WTC11 (cell line): Measurements from ENCODE around the gene SEL1L. TPM values are rescaled to one million over a fixed set of nuclear protein-coding genes. Genes with fewer than 3 reads are reported as not detected.

ENCODE experiments used
- ATAC-seq: fragments of 200-7000 bp; cut with Tn5 transposase; 2 replicates; pipeline ENCODE4 v1.10.0; 2021; ENCODE audit warnings: mild to moderate bottlenecking, moderate library complexity
- CTCF ChIA-PET: fragments of 300-600 bp; sonication (Branson Sonifier 250); formaldehyde crosslinking; loops from one replicate; lab custom pipeline; 2021; ENCODE audit warnings: antibody characterized with exemption; lab: Charles Lee
- POLR2A ChIA-PET: fragments of 350-600 bp; sonication (Branson Sonifier 250); formaldehyde crosslinking; loops from one replicate; lab custom pipeline; 2021; ENCODE audit warnings: antibody characterized with exemption; lab: Charles Lee
- DNase-seq: peaks from one replicate; pipeline ENCODE4 v3.0.0; 2021; ENCODE audit warnings: low spot score
- H3K27ac Mint-ChIP-seq: 2 replicates; pipeline ENCODE4 v1.8.0; 2021; ENCODE audit warnings: mixed read lengths
- H3K27me3 Mint-ChIP-seq: 2 replicates; pipeline ENCODE4 v1.8.0; 2021; ENCODE audit warnings: low read depth, mild to moderate bottlenecking, moderate library complexity, mixed read lengths
- H3K36me3 Mint-ChIP-seq: 2 replicates; pipeline ENCODE4 v1.8.0; 2021; ENCODE audit warnings: mixed read lengths
- H3K4me1 Mint-ChIP-seq: 2 replicates; pipeline ENCODE4 v1.8.0; 2022; ENCODE audit warnings: mixed read lengths
- H3K4me3 Mint-ChIP-seq: 2 replicates; pipeline ENCODE4 v1.8.0; 2021; ENCODE audit warnings: mild to moderate bottlenecking, moderate library complexity, mixed read lengths
- H3K9me3 Mint-ChIP-seq: 2 replicates; pipeline ENCODE4 v1.8.0; 2021; ENCODE audit warnings: mixed read lengths
- ATF1 ChIP-seq: sonication (generic); formaldehyde crosslinking; IDR thresholded peaks from 2 replicates; pipeline ENCODE4 v1.8.1; 2023; ENCODE audit warnings: mild to moderate bottlenecking, moderate library complexity, missing genetic modification reagents
- ATF2 ChIP-seq: sonication (generic); formaldehyde crosslinking; IDR thresholded peaks from 2 replicates; pipeline ENCODE4 v1.8.1; 2022; ENCODE audit warnings: low read depth, missing genetic modification reagents, borderline replicate concordance
- CREM ChIP-seq: sonication (generic); formaldehyde crosslinking; IDR thresholded peaks from 2 replicates; pipeline ENCODE4 v1.8.1; 2022; ENCODE audit warnings: mild to moderate bottlenecking, missing genetic modification reagents, moderate library complexity
- E2F1 ChIP-seq: sonication (generic); formaldehyde crosslinking; IDR thresholded peaks from 2 replicates; pipeline ENCODE4 v1.8.0; 2022; ENCODE audit warnings: mild to moderate bottlenecking, missing genetic modification reagents
- ELF4 ChIP-seq: sonication (generic); formaldehyde crosslinking; IDR thresholded peaks from 2 replicates; pipeline ENCODE4 v1.8.1; 2022; ENCODE audit warnings: low read depth, mild to moderate bottlenecking, moderate library complexity, missing genetic modification reagents
- FOXK1 ChIP-seq: sonication (generic); formaldehyde crosslinking; IDR thresholded peaks from 2 replicates; pipeline ENCODE4 v1.8.0; 2022; ENCODE audit warnings: mild to moderate bottlenecking, moderate library complexity, missing genetic modification reagents
- GRHL2 ChIP-seq: fragments of 250-450 bp; sonication (Bioruptor Pico); IDR thresholded peaks from 2 replicates; pipeline ENCODE4 v1.8.0; 2022; ENCODE audit warnings: mild to moderate bottlenecking, moderate library complexity; ENCODE audit not compliant: insufficient replicate concordance, severe bottlenecking
- JUN ChIP-seq: sonication (generic); formaldehyde crosslinking; IDR thresholded peaks from 2 replicates; pipeline ENCODE4 v1.8.0; 2023; ENCODE audit warnings: mild to moderate bottlenecking, missing genetic modification reagents
- NR2C2 ChIP-seq: sonication (generic); formaldehyde crosslinking; IDR thresholded peaks from 2 replicates; pipeline ENCODE4 v1.8.0; 2022; ENCODE audit warnings: mild to moderate bottlenecking, missing genetic modification reagents
- SMAD3 ChIP-seq: sonication (generic); formaldehyde crosslinking; IDR thresholded peaks from 2 replicates; pipeline ENCODE4 v1.8.0; 2022; ENCODE audit warnings: missing genetic modification reagents, mild to moderate bottlenecking, borderline replicate concordance
- TCF7 ChIP-seq: sonication (generic); formaldehyde crosslinking; IDR thresholded peaks from 2 replicates; pipeline ENCODE4 v1.8.0; 2022; ENCODE audit warnings: mild to moderate bottlenecking, low read depth, missing genetic modification reagents, moderate library complexity
- USF1 ChIP-seq: sonication (generic); formaldehyde crosslinking; IDR thresholded peaks from 2 replicates; pipeline ENCODE4 v1.8.0; 2022; ENCODE audit warnings: mild to moderate bottlenecking, missing genetic modification reagents
- ZNF121 ChIP-seq: sonication (generic); formaldehyde crosslinking; IDR thresholded peaks from 2 replicates; pipeline ENCODE4 v1.8.0; 2023; ENCODE audit warnings: missing genetic modification reagents
- ZNF396 ChIP-seq: fragments of 250-450 bp; sonication (Bioruptor Pico); IDR thresholded peaks from 2 replicates; pipeline ENCODE4 v1.8.0; 2021; ENCODE audit warnings: mild to moderate bottlenecking, moderate library complexity, borderline replicate concordance
- total RNA-seq: library from RNA; stranded (reverse); gene quantifications from 3 replicates; pipeline ENCODE4 v1.2.3, GENCODE V29; 2021
- TF ChIP-seq, protein P1 (sequence below): fragments of 250-450 bp; sonication (Bioruptor Pico); IDR thresholded peaks from 2 replicates; pipeline ENCODE4 v1.8.0; 2021; ENCODE audit warnings: mild to moderate bottlenecking
- TF ChIP-seq, protein P2 (sequence below): fragments of 200-600 bp; IDR thresholded peaks from 2 replicates; pipeline ENCODE4 v1.8.0; 2022; ENCODE audit warnings: antibody characterized with exemption
- TF ChIP-seq, protein P3 (sequence below): sonication (generic); formaldehyde crosslinking; IDR thresholded peaks from 2 replicates; pipeline ENCODE4 v1.8.1; 2023; ENCODE audit warnings: mild to moderate bottlenecking, missing genetic modification reagents, moderate library complexity

SEL1L gene
- total RNA-seq, 1 experiment from 2014 or later: 29.1 TPM

DNA sequence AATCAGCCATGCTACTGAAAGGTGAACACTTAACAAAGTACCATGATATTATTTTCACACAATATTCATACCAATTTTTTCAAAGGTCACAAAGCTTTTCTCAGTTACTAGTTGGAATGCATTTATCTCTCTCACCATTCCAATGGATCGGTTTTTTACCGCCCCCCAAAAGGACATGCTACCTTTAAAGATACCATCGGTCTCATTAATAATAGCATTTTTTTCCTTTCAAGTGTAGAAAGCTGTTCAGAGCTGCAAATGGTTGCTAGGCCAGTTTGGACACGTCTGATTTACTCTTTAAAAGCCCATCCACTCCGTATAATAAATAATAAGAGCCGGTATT is 98.6 kb downstream of the SEL1L start (continued):
- no peak for TF ChIP-seq USF1
- TF ChIP-seq TCF7: no peak
- TF ChIP-seq, protein P1, sequence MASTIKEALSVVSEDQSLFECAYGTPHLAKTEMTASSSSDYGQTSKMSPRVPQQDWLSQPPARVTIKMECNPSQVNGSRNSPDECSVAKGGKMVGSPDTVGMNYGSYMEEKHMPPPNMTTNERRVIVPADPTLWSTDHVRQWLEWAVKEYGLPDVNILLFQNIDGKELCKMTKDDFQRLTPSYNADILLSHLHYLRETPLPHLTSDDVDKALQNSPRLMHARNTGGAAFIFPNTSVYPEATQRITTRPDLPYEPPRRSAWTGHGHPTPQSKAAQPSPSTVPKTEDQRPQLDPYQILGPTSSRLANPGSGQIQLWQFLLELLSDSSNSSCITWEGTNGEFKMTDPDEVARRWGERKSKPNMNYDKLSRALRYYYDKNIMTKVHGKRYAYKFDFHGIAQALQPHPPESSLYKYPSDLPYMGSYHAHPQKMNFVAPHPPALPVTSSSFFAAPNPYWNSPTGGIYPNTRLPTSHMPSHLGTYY (CRISPR knock-in tag): no peak
- no peak for TF ChIP-seq SMAD3 (CRISPR knock-in tag)
- TF ChIP-seq, protein P2, sequence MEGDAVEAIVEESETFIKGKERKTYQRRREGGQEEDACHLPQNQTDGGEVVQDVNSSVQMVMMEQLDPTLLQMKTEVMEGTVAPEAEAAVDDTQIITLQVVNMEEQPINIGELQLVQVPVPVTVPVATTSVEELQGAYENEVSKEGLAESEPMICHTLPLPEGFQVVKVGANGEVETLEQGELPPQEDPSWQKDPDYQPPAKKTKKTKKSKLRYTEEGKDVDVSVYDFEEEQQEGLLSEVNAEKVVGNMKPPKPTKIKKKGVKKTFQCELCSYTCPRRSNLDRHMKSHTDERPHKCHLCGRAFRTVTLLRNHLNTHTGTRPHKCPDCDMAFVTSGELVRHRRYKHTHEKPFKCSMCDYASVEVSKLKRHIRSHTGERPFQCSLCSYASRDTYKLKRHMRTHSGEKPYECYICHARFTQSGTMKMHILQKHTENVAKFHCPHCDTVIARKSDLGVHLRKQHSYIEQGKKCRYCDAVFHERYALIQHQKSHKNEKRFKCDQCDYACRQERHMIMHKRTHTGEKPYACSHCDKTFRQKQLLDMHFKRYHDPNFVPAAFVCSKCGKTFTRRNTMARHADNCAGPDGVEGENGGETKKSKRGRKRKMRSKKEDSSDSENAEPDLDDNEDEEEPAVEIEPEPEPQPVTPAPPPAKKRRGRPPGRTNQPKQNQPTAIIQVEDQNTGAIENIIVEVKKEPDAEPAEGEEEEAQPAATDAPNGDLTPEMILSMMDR: no peak
- TF ChIP-seq GRHL2 (CRISPR knock-in tag): no peak
- TF ChIP-seq ZNF396: no peak
- no peak for TF ChIP-seq JUN
- no peak for TF ChIP-seq NR2C2

DNA sequence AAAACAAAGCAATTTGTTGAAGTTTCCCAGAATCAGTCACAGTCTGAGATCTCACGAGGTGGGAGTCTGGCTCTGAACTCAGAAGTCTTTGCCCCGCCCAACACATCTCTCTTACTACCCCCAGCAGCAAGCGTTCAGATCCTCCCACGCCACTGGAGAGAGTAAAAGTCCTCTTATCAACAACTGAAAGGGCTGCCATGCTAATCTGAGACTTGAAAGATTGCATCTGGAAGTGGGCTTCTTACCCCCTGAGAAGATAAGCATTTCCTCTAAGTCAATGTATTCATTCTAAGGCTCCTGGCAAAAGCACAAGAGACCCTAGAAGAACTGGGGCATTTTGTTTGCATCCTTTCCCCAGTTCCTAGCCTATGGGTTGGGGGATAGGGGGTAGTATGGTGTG is 99.4 kb downstream of the SEL1L start:
- TF ChIP-seq E2F1 (CRISPR knock-in tag) (no peak), SMAD3 (CRISPR knock-in tag) (no peak), USF1 (no peak), FOXK1 (CRISPR knock-in tag) (no peak), ATF2 (CRISPR knock-in tag) (no peak), CREM (CRISPR knock-in tag) (no peak), ATF1 (CRISPR knock-in tag) (no peak), ELF4 (CRISPR knock-in tag) (no peak), ZNF121 (CRISPR knock-in tag) (no peak)
- TF ChIP-seq, protein P3, sequence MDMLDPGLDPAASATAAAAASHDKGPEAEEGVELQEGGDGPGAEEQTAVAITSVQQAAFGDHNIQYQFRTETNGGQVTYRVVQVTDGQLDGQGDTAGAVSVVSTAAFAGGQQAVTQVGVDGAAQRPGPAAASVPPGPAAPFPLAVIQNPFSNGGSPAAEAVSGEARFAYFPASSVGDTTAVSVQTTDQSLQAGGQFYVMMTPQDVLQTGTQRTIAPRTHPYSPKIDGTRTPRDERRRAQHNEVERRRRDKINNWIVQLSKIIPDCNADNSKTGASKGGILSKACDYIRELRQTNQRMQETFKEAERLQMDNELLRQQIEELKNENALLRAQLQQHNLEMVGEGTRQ (CRISPR knock-in tag): no peak
- ChIA-PET CTCF (interaction anchor here (6.6 kb wide), 1 partner anchor 163 kb away, joined by 43 read pairs; no protein-coding TSS in a partner anchor), POLR2A (interaction anchor here (0.9 to 1.1 kb wide), 2 partner anchors 213 to 215 kb away, joined by 3 to 5 read pairs; partner anchors contain the start of gene GTF2A1)
- DNase-seq: no peak
- no peaks in the 10 kb centered on the region for H3K9me3 Mint-ChIP-seq
- H3K4me1 Mint-ChIP-seq: peaks cover 53% of the 10 kb centered on the region
- H3K27ac Mint-ChIP-seq: peak overlapping the region; percentile 81
- peak; percentile 11 for ATAC-seq
- no peaks in the 10 kb centered on the region; the same call in 1 of the 2 replicates for H3K36me3 Mint-ChIP-seq
- peak overlapping the region; percentile 92 for H3K4me3 Mint-ChIP-seq
- peaks cover 31% of the 10 kb centered on the region for H3K27me3 Mint-ChIP-seq
